ENCODE measurements around the gene FOXL1.

The FOXL1 gene

DNA sequence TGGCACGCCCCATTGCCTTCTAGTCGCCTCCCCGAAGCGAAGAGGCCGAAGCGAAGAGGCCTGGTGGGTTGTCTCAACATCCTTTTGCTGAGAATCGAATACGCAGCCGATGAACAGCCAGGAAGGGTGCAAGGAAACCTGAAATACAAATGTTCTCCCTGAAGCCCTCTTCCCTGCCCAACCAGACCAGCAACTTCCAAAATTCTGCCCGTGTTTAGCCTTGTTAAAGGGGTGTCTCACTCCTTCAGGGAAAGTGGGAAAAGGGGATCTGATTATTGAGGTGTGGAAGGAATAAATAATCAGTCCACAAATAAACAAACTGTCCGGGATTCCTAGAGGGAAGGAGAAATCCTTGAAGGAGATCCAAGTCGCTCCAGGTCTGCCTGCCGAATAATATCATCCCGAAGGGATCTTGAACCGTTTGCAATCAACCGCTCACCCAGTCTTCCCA, 13.1 kb upstream of the FOXL1 start:
- H3K36me3 ChIP-seq (ENCODE audit: insufficient read depth, low read length), result peaks cover 18% of the 10 kb centered on the region
- peaks cover 29% of the 10 kb centered on the region for H3K4me1 ChIP-seq (ENCODE audit: control insufficient read depth, insufficient read depth, low read length)
- H3K4me2 ChIP-seq (ENCODE audit: low read length), result peak overlapping the region; percentile 91
- H3K4me3 ChIP-seq (ENCODE audit: low read length), result peak overlapping the region; percentile 90
- peak overlapping the region; percentile 98 for H3K9ac ChIP-seq (ENCODE audit: low read depth, low read length)
- no peaks in the 10 kb centered on the region for H3K9me3 ChIP-seq (replicated peaks; ENCODE audit: low read length)
- H3K27me3 ChIP-seq (ENCODE audit: control insufficient read depth, insufficient read depth, low read length), result no peaks in the 10 kb centered on the region

DNA sequence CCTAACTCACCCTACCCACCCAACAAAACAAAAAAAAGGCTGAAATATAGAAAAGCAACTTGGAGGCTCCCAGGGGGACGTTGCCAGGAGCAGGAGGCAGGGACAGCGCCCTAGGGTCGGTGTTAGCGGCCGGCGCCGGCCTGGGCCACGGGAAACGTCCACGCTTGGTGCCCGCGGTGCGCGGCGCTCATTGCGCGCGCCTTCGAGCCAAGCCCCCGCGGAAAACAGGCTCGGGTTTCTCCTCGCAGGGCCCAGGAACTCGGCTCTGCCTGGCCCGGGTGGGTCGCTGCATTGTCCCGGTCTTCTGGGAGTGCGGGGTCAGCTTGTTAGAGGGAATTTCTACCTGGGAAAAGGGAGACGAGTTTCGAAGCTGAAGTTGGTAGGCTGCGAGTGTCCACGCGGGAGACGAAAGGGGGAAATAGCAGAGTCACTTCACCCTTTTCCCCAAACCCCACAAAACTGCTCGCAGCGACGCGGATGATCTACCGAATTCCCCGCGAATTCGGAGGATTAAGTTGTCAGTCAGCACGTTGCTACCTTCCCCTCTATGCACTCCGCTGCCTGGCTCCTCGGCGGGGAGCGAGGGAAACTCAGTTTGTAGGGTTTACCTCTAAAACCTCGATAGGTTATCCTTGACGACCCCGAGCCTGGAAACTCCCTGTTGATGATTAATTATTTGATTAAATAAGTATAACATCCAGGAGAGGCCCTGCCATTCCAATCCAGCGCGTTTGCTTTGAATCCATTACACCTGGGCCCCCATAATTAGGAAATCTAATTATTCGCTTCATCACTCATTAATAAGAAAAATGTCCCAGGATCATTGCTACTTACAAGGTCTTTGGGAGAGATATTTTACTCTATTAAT, 12.5 kb upstream of the FOXL1 start:
- no peaks in the 10 kb centered on the region for H3K9me3 ChIP-seq (replicated peaks; ENCODE audit: low read length)
- peaks cover 25% of the 10 kb centered on the region for H3K36me3 ChIP-seq (ENCODE audit: insufficient read depth, low read length)
- no peaks in the 10 kb centered on the region for H3K27me3 ChIP-seq (ENCODE audit: control insufficient read depth, insufficient read depth, low read length)
- H3K4me1 ChIP-seq (ENCODE audit: control insufficient read depth, insufficient read depth, low read length), result peaks cover 29% of the 10 kb centered on the region
- H3K4me2 ChIP-seq (ENCODE audit: low read length), result peak overlapping the region; percentile 91
- peak overlapping the region; percentile 90 for H3K4me3 ChIP-seq (ENCODE audit: low read length)
- H3K9ac ChIP-seq (ENCODE audit: low read depth, low read length), result peak overlapping the region; percentile 98

GRCh38 chr16:86566601-86566965, 11.8 kb upstream of the FOXL1 start, which contains the start of gene FOXC2:
Gene FOXC2 (plus strand): TSS chr16:86566829. CDS start chr16:86567336, 507 bp downstream.
- Histone ChIP-seq H3K4me1 (ENCODE audit: control insufficient read depth, insufficient read depth, low read length) (peaks cover 33% of the 10 kb centered on the region), H3K4me3 (ENCODE audit: low read length) (peak within 1 kb of the TSS; percentile 90), H3K9ac (ENCODE audit: low read depth, low read length) (peak within 1 kb of the TSS; percentile 98), H3K27me3 (ENCODE audit: control insufficient read depth, insufficient read depth, low read length) (no peaks in the 10 kb centered on the region), H3K4me2 (ENCODE audit: low read length) (peak within 1 kb of the TSS; percentile 91), H3K36me3 (ENCODE audit: insufficient read depth, low read length) (peaks cover 32% of the 10 kb centered on the region), H3K9me3 (replicated peaks; ENCODE audit: low read length) (no peaks in the 10 kb centered on the region)

DNA sequence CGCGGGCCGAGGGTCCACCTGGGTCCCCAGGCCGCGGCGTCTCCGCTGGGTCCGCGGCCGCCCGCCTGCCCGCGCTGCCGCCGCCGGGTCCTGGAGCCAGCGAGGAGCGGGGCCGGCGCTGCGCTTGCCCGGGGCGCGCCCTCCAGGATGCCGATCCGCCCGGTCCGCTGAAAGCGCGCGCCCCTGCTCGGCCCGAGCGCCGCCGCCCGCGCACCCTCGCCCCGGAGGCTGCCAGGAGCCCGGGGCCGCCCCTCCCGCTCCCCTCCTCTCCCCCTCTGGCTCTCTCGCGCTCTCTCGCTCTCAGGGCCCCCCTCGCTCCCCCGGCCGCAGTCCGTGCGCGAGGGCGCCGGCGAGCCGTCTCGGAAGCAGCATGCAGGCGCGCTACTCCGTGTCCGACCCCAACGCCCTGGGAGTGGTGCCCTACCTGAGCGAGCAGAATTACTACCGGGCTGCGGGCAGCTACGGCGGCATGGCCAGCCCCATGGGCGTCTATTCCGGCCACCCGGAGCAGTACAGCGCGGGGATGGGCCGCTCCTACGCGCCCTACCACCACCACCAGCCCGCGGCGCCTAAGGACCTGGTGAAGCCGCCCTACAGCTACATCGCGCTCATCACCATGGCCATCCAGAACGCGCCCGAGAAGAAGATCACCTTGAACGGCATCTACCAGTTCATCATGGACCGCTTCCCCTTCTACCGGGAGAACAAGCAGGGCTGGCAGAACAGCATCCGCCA, 11.2 kb upstream of the FOXL1 start:
- peaks cover 37% of the 10 kb centered on the region for H3K36me3 ChIP-seq (ENCODE audit: insufficient read depth, low read length)
- H3K4me1 ChIP-seq (ENCODE audit: control insufficient read depth, insufficient read depth, low read length), result peaks cover 39% of the 10 kb centered on the region
- no peaks in the 10 kb centered on the region for H3K9me3 ChIP-seq (replicated peaks; ENCODE audit: low read length)
- no peaks in the 10 kb centered on the region for H3K27me3 ChIP-seq (ENCODE audit: control insufficient read depth, insufficient read depth, low read length)
- H3K4me3 ChIP-seq (ENCODE audit: low read length), result peak overlapping the region; percentile 90
- peak overlapping the region; percentile 98 for H3K9ac ChIP-seq (ENCODE audit: low read depth, low read length)
- H3K4me2 ChIP-seq (ENCODE audit: low read length), result peak overlapping the region; percentile 90

DNA sequence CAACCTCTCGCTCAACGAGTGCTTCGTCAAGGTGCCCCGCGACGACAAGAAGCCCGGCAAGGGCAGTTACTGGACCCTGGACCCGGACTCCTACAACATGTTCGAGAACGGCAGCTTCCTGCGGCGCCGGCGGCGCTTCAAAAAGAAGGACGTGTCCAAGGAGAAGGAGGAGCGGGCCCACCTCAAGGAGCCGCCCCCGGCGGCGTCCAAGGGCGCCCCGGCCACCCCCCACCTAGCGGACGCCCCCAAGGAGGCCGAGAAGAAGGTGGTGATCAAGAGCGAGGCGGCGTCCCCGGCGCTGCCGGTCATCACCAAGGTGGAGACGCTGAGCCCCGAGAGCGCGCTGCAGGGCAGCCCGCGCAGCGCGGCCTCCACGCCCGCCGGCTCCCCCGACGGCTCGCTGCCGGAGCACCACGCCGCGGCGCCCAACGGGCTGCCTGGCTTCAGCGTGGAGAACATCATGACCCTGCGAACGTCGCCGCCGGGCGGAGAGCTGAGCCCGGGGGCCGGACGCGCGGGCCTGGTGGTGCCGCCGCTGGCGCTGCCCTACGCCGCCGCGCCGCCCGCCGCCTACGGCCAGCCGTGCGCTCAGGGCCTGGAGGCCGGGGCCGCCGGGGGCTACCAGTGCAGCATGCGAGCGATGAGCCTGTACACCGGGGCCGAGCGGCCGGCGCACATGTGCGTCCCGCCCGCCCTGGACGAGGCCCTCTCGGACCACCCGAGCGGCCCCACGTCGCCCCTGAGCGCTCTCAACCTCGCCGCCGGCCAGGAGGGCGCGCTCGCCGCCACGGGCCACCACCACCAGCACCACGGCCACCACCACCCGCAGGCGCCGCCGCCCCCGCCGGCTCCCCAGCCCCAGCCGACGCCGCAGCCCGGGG, 10.4 kb upstream of the FOXL1 start:
- H3K9me3 ChIP-seq (replicated peaks; ENCODE audit: low read length), result no peaks in the 10 kb centered on the region
- peak overlapping the region; percentile 90 for H3K4me3 ChIP-seq (ENCODE audit: low read length)
- peaks cover 47% of the 10 kb centered on the region for H3K4me1 ChIP-seq (ENCODE audit: control insufficient read depth, insufficient read depth, low read length)
- peaks cover 45% of the 10 kb centered on the region for H3K36me3 ChIP-seq (ENCODE audit: insufficient read depth, low read length)
- H3K4me2 ChIP-seq (ENCODE audit: low read length), result peak overlapping the region; percentile 90
- no peaks in the 10 kb centered on the region for H3K27me3 ChIP-seq (ENCODE audit: control insufficient read depth, insufficient read depth, low read length)
- H3K9ac ChIP-seq (ENCODE audit: low read depth, low read length), result peak overlapping the region; percentile 98

DNA sequence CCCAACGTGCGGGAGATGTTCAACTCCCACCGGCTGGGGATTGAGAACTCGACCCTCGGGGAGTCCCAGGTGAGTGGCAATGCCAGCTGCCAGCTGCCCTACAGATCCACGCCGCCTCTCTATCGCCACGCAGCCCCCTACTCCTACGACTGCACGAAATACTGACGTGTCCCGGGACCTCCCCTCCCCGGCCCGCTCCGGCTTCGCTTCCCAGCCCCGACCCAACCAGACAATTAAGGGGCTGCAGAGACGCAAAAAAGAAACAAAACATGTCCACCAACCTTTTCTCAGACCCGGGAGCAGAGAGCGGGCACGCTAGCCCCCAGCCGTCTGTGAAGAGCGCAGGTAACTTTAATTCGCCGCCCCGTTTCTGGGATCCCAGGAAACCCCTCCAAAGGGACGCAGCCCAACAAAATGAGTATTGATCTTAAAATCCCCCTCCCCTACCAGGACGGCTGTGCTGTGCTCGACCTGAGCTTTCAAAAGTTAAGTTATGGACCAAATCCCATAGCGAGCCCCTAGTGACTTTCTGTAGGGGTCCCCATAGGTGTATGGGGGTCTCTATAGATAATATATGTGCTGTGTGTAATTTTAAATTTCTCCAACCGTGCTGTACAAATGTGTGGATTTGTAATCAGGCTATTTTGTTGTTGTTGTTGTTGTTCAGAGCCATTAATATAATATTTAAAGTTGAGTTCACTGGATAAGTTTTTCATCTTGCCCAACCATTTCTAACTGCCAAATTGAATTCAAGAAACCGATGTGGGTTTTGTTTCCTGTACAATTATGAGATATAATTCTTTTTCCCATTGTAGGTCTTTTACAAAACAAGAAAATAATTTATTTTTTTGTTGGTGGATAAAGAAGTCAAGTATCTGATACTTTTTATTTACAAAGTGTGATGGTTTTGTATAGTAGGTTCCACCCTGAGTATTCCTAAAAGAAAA, 9.4 kb upstream of the FOXL1 start:
- Histone ChIP-seq H3K36me3 (ENCODE audit: insufficient read depth, low read length) (peaks cover 54% of the 10 kb centered on the region), H3K4me2 (ENCODE audit: low read length) (peak overlapping the region; percentile 90)

DNA sequence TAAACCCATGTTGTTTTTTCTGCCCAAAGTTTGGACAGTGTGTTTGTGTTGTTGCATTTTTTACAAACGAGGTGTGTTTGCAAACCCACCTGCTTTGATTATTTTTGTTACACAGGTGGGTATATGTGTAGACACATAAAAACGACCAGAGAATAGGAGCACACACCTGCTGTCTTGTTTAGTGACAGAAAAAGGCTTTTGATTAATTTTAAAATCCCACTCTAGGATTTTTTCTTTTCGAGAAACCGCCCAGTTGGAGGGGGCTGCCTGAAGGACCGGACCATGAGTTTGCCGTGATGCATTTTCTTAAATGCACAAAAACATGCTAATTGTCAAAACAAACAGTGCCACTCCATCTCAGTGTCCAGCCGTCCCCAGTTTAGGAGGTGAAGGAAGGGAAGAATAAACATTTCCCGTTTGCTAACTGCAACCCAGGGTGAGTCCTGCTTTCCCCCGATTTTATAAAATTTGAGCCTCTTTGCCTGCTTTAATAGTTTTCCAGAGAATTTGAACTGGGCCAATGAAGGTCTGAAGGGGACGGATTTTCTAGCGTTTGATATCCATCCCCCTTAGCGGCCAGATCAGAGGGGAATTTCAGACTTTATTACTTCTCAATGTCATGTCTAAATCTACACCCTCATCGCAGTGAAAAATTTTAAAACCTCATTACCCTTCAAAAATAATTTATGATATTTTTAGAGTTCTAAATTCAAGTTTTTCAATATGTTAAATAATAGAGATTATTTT, 8.5 kb upstream of the FOXL1 start:
- peaks cover 52% of the 10 kb centered on the region for H3K4me1 ChIP-seq (ENCODE audit: control insufficient read depth, insufficient read depth, low read length)
- H3K36me3 ChIP-seq (ENCODE audit: insufficient read depth, low read length), result peaks cover 63% of the 10 kb centered on the region
- H3K4me3 ChIP-seq (ENCODE audit: low read length), result peak overlapping the region; percentile 90
- H3K27me3 ChIP-seq (ENCODE audit: control insufficient read depth, insufficient read depth, low read length), result no peaks in the 10 kb centered on the region
- H3K9ac ChIP-seq (ENCODE audit: low read depth, low read length), result peak overlapping the region; percentile 98
- H3K4me2 ChIP-seq (ENCODE audit: low read length), result peak overlapping the region; percentile 90
- H3K9me3 ChIP-seq (replicated peaks; ENCODE audit: low read length), result no peaks in the 10 kb centered on the region

More for the DNA sequence above, 9.4 kb upstream of the FOXL1 start:
- Histone ChIP-seq H3K4me1 (ENCODE audit: control insufficient read depth, insufficient read depth, low read length) (peaks cover 52% of the 10 kb centered on the region), H3K9me3 (replicated peaks; ENCODE audit: low read length) (no peaks in the 10 kb centered on the region), H3K9ac (ENCODE audit: low read depth, low read length) (peak overlapping the region; percentile 98), H3K4me3 (ENCODE audit: low read length) (peak overlapping the region; percentile 90), H3K27me3 (ENCODE audit: control insufficient read depth, insufficient read depth, low read length) (no peaks in the 10 kb centered on the region)

- H3K36me3 ChIP-seq (ENCODE audit: insufficient read depth, low read length), result peaks cover 66% of the 10 kb centered on the region
- peak overlapping the region; percentile 90 for H3K4me2 ChIP-seq (ENCODE audit: low read length)
- H3K9ac ChIP-seq (ENCODE audit: low read depth, low read length), result peak overlapping the region; percentile 98
- H3K9me3 ChIP-seq (replicated peaks; ENCODE audit: low read length), result no peaks in the 10 kb centered on the region
- no peaks in the 10 kb centered on the region for H3K27me3 ChIP-seq (ENCODE audit: control insufficient read depth, insufficient read depth, low read length)
- peaks cover 49% of the 10 kb centered on the region for H3K4me1 ChIP-seq (ENCODE audit: control insufficient read depth, insufficient read depth, low read length)
- peak overlapping the region; percentile 90 for H3K4me3 ChIP-seq (ENCODE audit: low read length)
These were observed 7.5 kb upstream of the FOXL1 start for GRCh38 chr16:86570558-86571529.

DNA sequence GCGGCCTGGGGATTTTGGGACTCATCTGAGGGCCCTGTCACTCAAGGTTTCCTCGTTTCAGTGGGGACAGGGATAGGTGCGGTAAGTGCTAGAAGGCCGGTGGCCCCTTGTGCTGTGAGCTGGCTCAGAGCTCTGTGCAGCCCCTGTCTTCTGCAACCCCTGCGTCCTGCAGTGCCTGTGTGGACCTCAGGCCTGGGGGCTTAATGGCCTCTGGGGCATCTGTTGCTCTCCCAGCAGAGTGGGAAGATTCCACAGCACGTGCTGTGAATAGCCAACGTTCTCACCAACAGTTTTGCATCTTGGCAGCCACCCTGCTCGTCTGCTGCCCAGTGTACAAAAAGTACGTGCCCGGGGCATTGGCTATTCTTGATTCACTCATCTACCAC, 6.8 kb upstream of the FOXL1 start:
- H3K4me3 ChIP-seq (ENCODE audit: low read length), result peak overlapping the region; percentile 90
- no peaks in the 10 kb centered on the region for H3K27me3 ChIP-seq (ENCODE audit: control insufficient read depth, insufficient read depth, low read length)

More for the DNA sequence above, 6.8 kb upstream of the FOXL1 start:
- Histone ChIP-seq H3K9ac (ENCODE audit: low read depth, low read length) (peak overlapping the region; percentile 98), H3K9me3 (replicated peaks; ENCODE audit: low read length) (no peaks in the 10 kb centered on the region), H3K4me2 (ENCODE audit: low read length) (peak overlapping the region; percentile 90), H3K36me3 (ENCODE audit: insufficient read depth, low read length) (peaks cover 70% of the 10 kb centered on the region), H3K4me1 (ENCODE audit: control insufficient read depth, insufficient read depth, low read length) (peaks cover 48% of the 10 kb centered on the region)

All from skeletal muscle satellite cell (primary cell).